ENCODE measurements around the gene UPK3BL2.
"Not testable (repeated sequence)": the region's sequence is repeated elsewhere in the genome, so short reads cannot be mapped to it uniquely, and the experiment has no call there.

The UPK3BL2 gene

DNA sequence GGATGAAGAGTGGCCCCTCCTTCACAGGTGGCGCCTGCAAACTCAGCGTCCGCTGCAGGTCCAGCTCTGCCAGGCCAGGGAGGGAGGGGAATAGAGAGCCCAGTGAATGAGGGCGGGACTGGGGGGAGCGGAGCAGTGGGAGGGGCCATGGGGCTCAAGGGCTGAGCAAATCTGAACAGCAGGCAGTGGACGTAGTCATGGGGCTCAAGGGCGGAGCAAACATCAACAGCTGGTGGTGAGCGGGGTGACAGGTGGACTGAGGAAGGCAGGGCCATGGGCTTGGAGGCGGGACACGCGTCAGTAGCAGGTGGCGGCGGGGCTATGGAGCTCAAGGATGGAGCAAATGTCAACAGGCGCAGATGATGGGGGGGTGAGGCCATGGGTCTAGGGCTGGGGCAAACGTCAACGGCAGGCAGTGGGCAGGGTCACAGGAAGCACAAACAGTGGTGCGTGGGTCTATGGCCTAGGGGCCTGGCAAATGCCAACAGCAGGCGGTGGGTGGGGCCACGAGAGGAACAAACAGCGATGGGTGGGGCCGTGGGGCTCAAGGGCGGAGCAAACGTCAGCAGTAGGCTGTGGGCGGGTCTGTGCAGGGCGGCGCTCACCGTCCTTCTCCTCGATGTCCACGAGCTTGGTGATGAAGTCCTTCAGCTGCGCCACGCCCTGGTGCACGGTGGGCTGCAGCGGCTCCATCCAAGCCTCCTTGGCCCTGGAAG, 50.1 kb downstream of the UPK3BL2 start:
- not testable (repeated sequence) for DNase-seq

DNA sequence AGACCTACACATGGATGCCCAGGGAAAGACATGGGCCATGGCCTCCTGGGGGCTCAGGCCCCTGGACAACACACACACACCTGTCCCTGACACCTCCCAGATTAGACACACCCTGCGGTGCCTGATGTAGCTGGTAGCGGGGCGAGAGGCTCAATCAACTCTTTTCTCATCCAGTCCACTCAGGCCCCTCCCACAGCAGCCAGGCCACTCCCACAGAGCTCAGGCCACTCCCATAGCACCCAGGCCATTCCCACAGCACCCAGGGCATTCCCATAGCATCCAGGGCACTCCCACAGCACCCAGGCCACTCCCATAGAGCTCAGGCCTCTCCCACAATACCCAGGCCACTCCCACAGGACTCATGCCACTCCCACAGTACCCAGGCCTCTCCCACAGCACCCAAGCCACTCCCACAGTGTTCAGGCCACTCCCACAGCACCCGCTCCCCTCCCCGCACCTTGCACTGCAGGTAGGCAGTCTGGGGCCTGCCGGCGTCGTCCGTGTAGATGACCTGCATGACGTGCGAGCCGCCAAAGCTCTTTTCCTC, 52.9 kb downstream of the UPK3BL2 start:
- not testable (repeated sequence) for DNase-seq

Data from NCI-H2029 (cell line).